C4-2B (cell line): ENCODE results near the gene WBP4.

Experiments used
- H3K27ac ChIP-seq: fragments of 450-650 bp; 2 replicates; pipeline ENCODE4 v1.5.1; 2017
- CTCF ChIP-seq: fragments of 450-650 bp; conservative IDR thresholded peaks from 2 replicates; pipeline ENCODE4 v1.5.1; 2017; ENCODE audit warnings: mild to moderate bottlenecking
- ZFX ChIP-seq: fragments of 450-650 bp; IDR thresholded peaks from 2 replicates; pipeline ENCODE4 v1.6.1; 2017

Gene WBP4

GRCh38 chr13:41018602-41018948 lies 42.7 kb upstream of the WBP4 start:
- TF ChIP-seq ZFX (no peak), CTCF (no peak)
- H3K27ac ChIP-seq = no peak overlapping the region

- no peak within 1 kb of the TSS for H3K27ac ChIP-seq
- no peak for TF ChIP-seq ZFX
- no peak for TF ChIP-seq CTCF
These were observed 42.3 kb upstream of the WBP4 start, which contains the start of gene ELF1 for GRCh38 chr13:41019011-41019487. Gene ELF1 (minus strand): TSS chr13:41019316. CDS start chr13:40982054, 37,262 bp downstream.

- TF ChIP-seq ZFX (no peak), CTCF (no peak)
- no peak overlapping the region for H3K27ac ChIP-seq
These were observed 41.5 kb upstream of the WBP4 start for GRCh38 chr13:41019578-41020347.

- H3K27ac ChIP-seq = no peak overlapping the region
- TF ChIP-seq CTCF (no peak), ZFX (no peak)
These were observed 35.8 kb upstream of the WBP4 start for GRCh38 chr13:41025518-41025917.

GRCh38 chr13:41026788-41027187 lies 34.5 kb upstream of the WBP4 start:
- H3K27ac ChIP-seq = no peak overlapping the region; the same call in 1 of the 2 replicates
- no peak for TF ChIP-seq CTCF
- no peak for TF ChIP-seq ZFX

GRCh38 chr13:41028051-41028450 lies 33.3 kb upstream of the WBP4 start:
- TF ChIP-seq ZFX (no peak), CTCF (no peak)
- no peak overlapping the region for H3K27ac ChIP-seq

- no peak for TF ChIP-seq ZFX
- TF ChIP-seq CTCF = no peak
These were observed 31.7 kb upstream of the WBP4 start for GRCh38 chr13:41029629-41030028.

More at GRCh38 chr13:41029629-41030028, 31.7 kb upstream of the WBP4 start:
- no peak overlapping the region for H3K27ac ChIP-seq
